GM21576 (cell line): ENCODE results near the gene MGAT4C.

ENCODE experiments used
- ATAC-seq: cut with Tn5 transposase; IDR thresholded peaks from one replicate; pipeline ENCODE4 v1.9.1; 2021; ENCODE audit warnings: mild to moderate bottlenecking, moderate library complexity; ENCODE audit not compliant: unreplicated experiment

The MGAT4C gene

GRCh38 chr12:85985996-85986395, 270.2 kb downstream of the MGAT4C start:
- ATAC-seq = no peak

DNA sequence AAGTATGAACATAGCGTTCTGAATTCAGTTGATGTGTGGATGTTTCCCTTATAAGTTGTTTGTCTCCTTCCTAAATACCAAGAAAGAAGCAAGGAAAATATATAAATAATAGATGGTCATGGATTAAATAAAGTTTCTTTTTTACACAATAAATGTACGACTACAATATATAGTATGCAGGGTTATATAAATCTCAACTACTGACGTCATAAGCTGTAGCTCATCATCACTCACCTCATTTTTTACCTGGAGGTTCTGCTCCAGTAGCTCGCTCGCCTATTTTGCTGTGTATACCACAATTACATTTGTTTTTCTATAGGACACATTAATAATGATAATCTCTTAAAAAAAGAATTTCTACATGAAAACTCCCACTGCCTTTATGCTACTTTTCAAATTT, 272.6 kb downstream of the MGAT4C start:
- ATAC-seq = no peak

DNA sequence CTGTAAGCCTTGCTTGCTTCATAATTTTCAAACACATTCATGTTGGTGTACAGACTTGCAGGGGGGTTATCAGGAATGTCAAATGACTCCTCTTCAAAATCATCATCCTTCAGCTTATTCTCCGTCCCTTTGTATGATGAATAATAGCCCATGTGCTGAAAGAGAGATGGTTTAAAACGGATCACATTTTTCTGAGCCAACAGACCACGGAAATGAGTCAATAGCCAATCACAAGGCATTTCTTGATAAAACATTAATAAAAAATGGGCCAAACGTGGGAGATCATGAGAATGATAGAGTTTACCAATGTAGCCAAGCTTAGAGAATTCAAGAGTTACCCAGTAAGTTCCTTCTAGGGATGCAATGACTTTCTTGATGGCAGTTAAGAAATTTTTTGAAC, 276.6 kb downstream of the MGAT4C start:
- ATAC-seq = no peak

DNA sequence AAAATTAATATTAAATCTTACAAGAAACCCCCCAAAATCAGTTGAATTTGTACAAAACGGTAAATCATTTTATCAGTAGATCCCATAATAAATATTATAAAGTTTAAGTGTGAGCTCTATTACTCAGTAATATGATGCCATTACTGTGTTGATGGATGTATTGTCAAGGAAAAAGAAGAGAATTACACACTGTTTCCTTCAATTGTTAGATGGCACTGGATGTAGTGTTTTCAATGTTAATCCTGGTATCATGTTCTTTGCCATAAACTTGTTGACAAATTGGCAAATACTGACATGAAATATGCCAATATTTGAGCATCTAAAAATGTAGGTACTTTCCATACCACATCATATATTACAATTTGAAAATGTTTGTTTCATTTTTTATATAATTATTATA, 280.5 kb downstream of the MGAT4C start:
- ATAC-seq = no peak

GRCh38 chr12:85971800-85972199, 284.4 kb downstream of the MGAT4C start:
- ATAC-seq = no peak

GRCh38 chr12:85968606-85969005, 287.6 kb downstream of the MGAT4C start:
- no peak for ATAC-seq

- no peak for ATAC-seq
Measured at GRCh38 chr12:85963326-85963725, 292.9 kb downstream of the MGAT4C start.

DNA sequence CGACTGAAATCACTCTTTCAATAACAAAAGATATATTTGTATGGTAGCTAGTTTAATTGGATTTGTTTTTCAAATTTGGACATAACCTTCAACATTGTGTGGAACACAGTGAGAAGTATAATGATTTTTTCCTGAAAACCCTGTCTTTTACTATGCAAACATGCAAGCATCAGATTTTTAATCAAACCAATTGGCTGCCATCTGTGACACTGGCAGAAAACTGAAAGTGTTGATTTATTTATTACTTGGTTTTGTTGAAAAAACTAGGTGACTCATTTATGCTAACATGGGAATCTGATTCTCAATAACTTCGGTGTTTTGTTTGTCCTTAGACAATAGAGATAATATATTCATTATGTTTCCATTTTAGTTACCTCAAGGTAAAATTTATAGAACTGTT, 300.1 kb downstream of the MGAT4C start:
- ATAC-seq = no peak

DNA sequence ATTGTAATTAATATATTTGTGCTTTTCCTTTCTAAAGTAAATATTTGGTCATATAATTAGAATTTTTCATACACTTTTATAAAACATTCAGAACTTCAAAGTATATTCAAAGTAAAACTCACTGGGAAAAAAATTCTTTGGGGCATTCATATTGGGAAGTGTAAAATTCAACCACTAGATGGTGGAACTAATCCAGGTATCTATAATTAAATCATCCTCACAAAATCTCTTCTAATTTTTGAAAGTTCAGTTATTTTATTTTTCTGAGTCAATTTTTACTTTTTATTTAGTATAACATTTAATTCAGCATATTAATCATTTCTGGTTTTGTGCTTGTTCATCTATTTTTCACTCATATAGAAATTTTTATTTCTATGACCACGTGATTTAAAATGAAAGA, 301.1 kb downstream of the MGAT4C start:
- no peak for ATAC-seq

- no peak for ATAC-seq
Measured at GRCh38 chr12:85951823-85952222, 304.4 kb downstream of the MGAT4C start.

DNA sequence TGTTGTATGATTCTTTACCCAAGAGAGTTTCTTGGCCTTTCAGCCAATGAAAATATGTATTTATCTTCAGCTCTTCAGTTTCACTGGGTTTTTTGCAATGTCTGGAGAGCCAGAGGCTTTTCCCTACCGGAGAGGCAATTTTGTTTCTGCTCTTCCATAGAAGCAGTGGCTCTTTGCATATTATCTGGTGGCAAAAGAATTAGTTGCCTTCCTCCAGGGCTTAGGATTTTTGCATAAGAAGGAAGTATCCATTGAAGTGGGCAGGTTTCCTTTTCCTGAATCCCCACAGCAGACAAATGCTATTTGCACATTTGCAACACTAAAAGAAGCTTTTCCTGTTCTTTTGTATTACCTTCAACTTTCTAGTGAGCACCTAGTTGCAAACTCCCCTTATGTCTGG, 306.9 kb downstream of the MGAT4C start:
- ATAC-seq = no peak

DNA sequence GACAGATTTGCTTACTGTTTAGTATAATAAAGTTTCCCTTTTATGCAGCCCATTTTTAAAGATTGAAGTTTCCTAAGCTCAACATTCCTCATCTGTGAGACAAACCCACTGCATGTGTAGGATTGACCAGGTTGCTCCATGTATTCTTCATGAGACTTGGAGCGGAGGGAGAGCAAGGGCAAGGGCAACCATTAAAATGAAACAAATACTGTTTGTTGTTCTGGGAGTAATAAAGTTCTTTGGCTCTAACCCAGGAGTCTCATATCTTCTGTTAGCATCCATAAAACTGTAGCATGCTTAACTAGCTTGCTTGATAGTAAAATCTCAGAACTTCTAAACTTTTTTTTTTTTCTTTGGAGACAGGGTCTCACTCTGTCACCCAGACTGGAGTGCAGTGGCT, 307.9 kb downstream of the MGAT4C start:
- no peak for ATAC-seq

DNA sequence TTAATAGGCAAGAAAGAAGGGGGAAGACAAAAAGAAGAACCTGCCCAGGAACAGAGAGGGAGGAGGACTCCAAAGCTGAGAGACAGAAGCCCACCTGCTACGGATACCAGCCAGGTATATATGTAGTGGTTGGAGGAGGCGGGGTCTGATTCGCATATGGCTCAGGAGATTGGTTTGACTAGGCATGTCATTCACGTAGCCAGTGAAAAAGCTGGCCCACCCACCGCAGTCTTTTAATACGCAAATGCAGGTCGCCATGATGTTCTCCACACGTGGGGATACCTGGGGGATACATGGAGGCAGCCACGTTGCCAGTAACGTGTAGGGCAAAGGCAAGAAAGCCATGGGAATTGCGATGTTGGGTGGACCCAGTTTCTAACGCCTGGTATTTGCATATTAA, 308.9 kb downstream of the MGAT4C start:
- no peak for ATAC-seq

- ATAC-seq = no peak
Measured at GRCh38 chr12:85946375-85946774, 309.8 kb downstream of the MGAT4C start.

GRCh38 chr12:85927166-85927565, 329.0 kb downstream of the MGAT4C start:
- ATAC-seq = no peak

GRCh38 chr12:85923767-85924331, 332.3 kb downstream of the MGAT4C start:
- ATAC-seq = no peak

DNA sequence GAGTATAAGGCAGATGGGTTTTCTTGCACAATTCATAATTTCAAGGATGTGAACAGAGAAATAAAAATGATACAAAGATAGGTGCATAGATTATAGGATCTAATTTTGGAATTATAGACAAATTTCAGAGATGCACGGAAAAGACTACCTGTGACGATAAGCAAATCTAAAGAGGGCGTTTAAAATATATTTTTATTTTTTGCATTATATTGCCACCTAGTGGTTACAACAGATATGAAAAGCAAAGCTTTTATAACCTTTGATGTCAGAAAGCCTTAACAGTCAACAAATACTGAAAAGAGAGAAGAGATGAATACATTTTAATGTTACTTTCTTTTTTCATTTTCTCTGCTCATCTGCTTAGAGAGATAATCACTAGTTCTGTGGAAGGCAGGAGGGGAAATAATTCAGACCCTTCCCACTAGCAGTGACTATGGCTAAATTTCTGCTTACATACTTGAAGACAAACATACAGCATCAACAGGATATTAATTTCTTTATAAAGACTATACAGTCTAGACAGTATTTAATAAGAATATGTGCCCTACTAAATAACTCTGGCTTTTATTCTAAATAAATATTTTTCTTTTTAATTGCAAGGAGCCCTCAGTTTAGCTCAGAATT, 335.8 kb downstream of the MGAT4C start:
- no peak for ATAC-seq
